BE2C (cell line): ENCODE measurements around the gene NT5E.

Experiments used
- DNase-seq: peaks from one replicate; pipeline ENCODE4 v3.0.0-alpha.2; 2020
- H3K27me3 ChIP-seq: fragments of 250-450 bp; sonication (Bioruptor Pico); 2 replicates; pipeline ENCODE4 v1.5.1; 2020; ENCODE audit warnings: mild to moderate bottlenecking
- H3K36me3 ChIP-seq: fragments of 250-450 bp; sonication (Bioruptor Pico); 2 replicates; pipeline ENCODE4 v1.5.1; 2020; ENCODE audit warnings: mild to moderate bottlenecking
- H3K4me1 ChIP-seq: fragments of 250-450 bp; sonication (Bioruptor Pico); 2 replicates; pipeline ENCODE4 v1.5.1; 2020
- H3K4me3 ChIP-seq: 2 replicates; pipeline ENCODE4 v1.5.1; 2011; ENCODE audit warnings: low read depth, low read length
- H3K9me3 ChIP-seq: fragments of 250-450 bp; sonication (Bioruptor Pico); 2 replicates; pipeline ENCODE4 v1.5.1; 2020
- CTCF ChIP-seq: IDR thresholded peaks from 2 replicates; pipeline ENCODE4 v1.5.1; 2012; ENCODE audit warnings: mild to moderate bottlenecking, low read depth, low read length

NT5E gene

GRCh38 chr6:85408039-85408438, 41.8 kb upstream of the NT5E start:
- no peak for DNase-seq
- TF ChIP-seq CTCF = no peak
- no peaks in the 10 kb centered on the region for H3K36me3 ChIP-seq
- no peak overlapping the region for H3K4me3 ChIP-seq
- no peaks in the 10 kb centered on the region for H3K9me3 ChIP-seq
- H3K4me1 ChIP-seq = no peaks in the 10 kb centered on the region; the same call in 1 of the 2 replicates
- H3K27me3 ChIP-seq = no peaks in the 10 kb centered on the region

GRCh38 chr6:85412911-85413430, 36.9 kb upstream of the NT5E start:
- no peak for TF ChIP-seq CTCF
- Histone ChIP-seq H3K36me3 (no peaks in the 10 kb centered on the region), H3K4me1 (no peaks in the 10 kb centered on the region), H3K9me3 (no peaks in the 10 kb centered on the region), H3K27me3 (no peaks in the 10 kb centered on the region), H3K4me3 (no peak overlapping the region)
- no peak for DNase-seq

GRCh38 chr6:85416049-85416448, 33.8 kb upstream of the NT5E start:
- H3K36me3 ChIP-seq = no peaks in the 10 kb centered on the region
- no peak overlapping the region for H3K4me3 ChIP-seq
- no peaks in the 10 kb centered on the region for H3K9me3 ChIP-seq
- no peak for DNase-seq
- peaks cover 7% of the 10 kb centered on the region for H3K4me1 ChIP-seq
- no peak for TF ChIP-seq CTCF
- H3K27me3 ChIP-seq = no peaks in the 10 kb centered on the region

- Histone ChIP-seq H3K4me1 (peaks cover 7% of the 10 kb centered on the region), H3K4me3 (no peak overlapping the region), H3K27me3 (no peaks in the 10 kb centered on the region), H3K9me3 (no peaks in the 10 kb centered on the region), H3K36me3 (no peaks in the 10 kb centered on the region)
- no peak for DNase-seq
- no peak for TF ChIP-seq CTCF
These were observed 33.1 kb upstream of the NT5E start for GRCh38 chr6:85416766-85417165.

- H3K4me3 ChIP-seq = no peak overlapping the region
- H3K9me3 ChIP-seq = no peaks in the 10 kb centered on the region
- no peaks in the 10 kb centered on the region for H3K27me3 ChIP-seq
- DNase-seq = no peak
- H3K4me1 ChIP-seq = peaks cover 7% of the 10 kb centered on the region
- no peak for TF ChIP-seq CTCF
- H3K36me3 ChIP-seq = no peaks in the 10 kb centered on the region
These were observed 32.5 kb upstream of the NT5E start for GRCh38 chr6:85417336-85417735.

- Histone ChIP-seq H3K36me3 (no peaks in the 10 kb centered on the region), H3K4me1 (peaks cover 7% of the 10 kb centered on the region), H3K27me3 (no peaks in the 10 kb centered on the region), H3K4me3 (no peak overlapping the region), H3K9me3 (no peaks in the 10 kb centered on the region)
- no peak for DNase-seq
- TF ChIP-seq CTCF = no peak
These were observed 31.8 kb upstream of the NT5E start for GRCh38 chr6:85418059-85418458.
